Loucy (cell line): Measurements from ENCODE around the gene AKAP6.

Experiments used
- H2AFZ ChIP-seq: fragments of 200-600 bp; sonication (generic); 2 replicates; pipeline ENCODE4 v1.6.0; 2016; ENCODE audit warnings: antibody characterized with exemption, mild to moderate bottlenecking, low read length, moderate library complexity
- H3F3A ChIP-seq: fragments of 200-600 bp; 2 replicates; pipeline ENCODE4 v1.6.0; 2016; ENCODE audit warnings: antibody characterized with exemption, low read depth, mild to moderate bottlenecking
- H3K27me3 ChIP-seq: fragments of 200-600 bp; sonication (generic); 2 replicates; pipeline ENCODE4 v1.6.1; 2014; ENCODE audit warnings: low read length, mild to moderate bottlenecking; ENCODE audit not compliant: insufficient read depth, poor library complexity, severe bottlenecking
- H3K36me3 ChIP-seq: fragments of 200-600 bp; sonication (generic); 2 replicates; pipeline ENCODE4 v1.6.1; 2016; ENCODE audit warnings: low read length; ENCODE audit not compliant: insufficient read depth
- H3K4me1 ChIP-seq: fragments of 200-600 bp; sonication (generic); 2 replicates; pipeline ENCODE4 v1.5.1; 2014; ENCODE audit warnings: low read length, mild to moderate bottlenecking; ENCODE audit not compliant: insufficient read depth, poor library complexity, severe bottlenecking
- H3K4me2 ChIP-seq: fragments of 200-600 bp; sonication (generic); 2 replicates; pipeline ENCODE4 v1.6.0; 2014; ENCODE audit warnings: antibody characterized with exemption, low read length, low read depth, mild to moderate bottlenecking; ENCODE audit not compliant: poor library complexity, severe bottlenecking
- H3K4me3 ChIP-seq: fragments of 200-600 bp; sonication (generic); 2 replicates; pipeline ENCODE4 v1.5.1; 2014; ENCODE audit warnings: low read length, mild to moderate bottlenecking, mixed read lengths; ENCODE audit not compliant: poor library complexity, severe bottlenecking
- H3K79me2 ChIP-seq: fragments of 200-600 bp; sonication (generic); 2 replicates; pipeline ENCODE4 v1.6.1; 2014; ENCODE audit warnings: low read length; ENCODE audit not compliant: insufficient read depth
- H3K9ac ChIP-seq: fragments of 200-600 bp; sonication (generic); 2 replicates; pipeline ENCODE4 v1.6.0; 2014; ENCODE audit warnings: mild to moderate bottlenecking, low read depth, low read length, moderate library complexity; ENCODE audit not compliant: poor library complexity, severe bottlenecking
- H3K9me2 ChIP-seq: fragments of 200-600 bp; sonication (generic); replicated peaks from 2 replicates; pipeline ENCODE4 v1.6.1; 2016; ENCODE audit warnings: low read depth, low read length, mixed read lengths
- H3K9me3 ChIP-seq: fragments of 200-600 bp; sonication (generic); 2 replicates; pipeline ENCODE4 v1.6.1; 2014; ENCODE audit warnings: mild to moderate bottlenecking, antibody characterized with exemption, low read length, low read depth; ENCODE audit not compliant: insufficient read depth
- H4K20me1 ChIP-seq: fragments of 200-600 bp; sonication (generic); 2 replicates; pipeline ENCODE4 v1.6.0; 2014; ENCODE audit warnings: antibody characterized with exemption, low read length, mild to moderate bottlenecking; ENCODE audit not compliant: insufficient read depth, poor library complexity, severe bottlenecking
- EZH2phosphoT487 ChIP-seq: fragments of 200-600 bp; IDR thresholded peaks from 2 replicates; pipeline ENCODE4 v1.6.1; 2018; ENCODE audit warnings: antibody characterized with exemption, mild to moderate bottlenecking, moderate library complexity, borderline replicate concordance
- TF ChIP-seq, protein P1 (sequence below): fragments of 200-600 bp; sonication (generic); conservative IDR thresholded peaks from 2 replicates; pipeline ENCODE4 v1.5.1; 2014; ENCODE audit warnings: mild to moderate bottlenecking, antibody characterized with exemption, low read length

Gene AKAP6

DNA sequence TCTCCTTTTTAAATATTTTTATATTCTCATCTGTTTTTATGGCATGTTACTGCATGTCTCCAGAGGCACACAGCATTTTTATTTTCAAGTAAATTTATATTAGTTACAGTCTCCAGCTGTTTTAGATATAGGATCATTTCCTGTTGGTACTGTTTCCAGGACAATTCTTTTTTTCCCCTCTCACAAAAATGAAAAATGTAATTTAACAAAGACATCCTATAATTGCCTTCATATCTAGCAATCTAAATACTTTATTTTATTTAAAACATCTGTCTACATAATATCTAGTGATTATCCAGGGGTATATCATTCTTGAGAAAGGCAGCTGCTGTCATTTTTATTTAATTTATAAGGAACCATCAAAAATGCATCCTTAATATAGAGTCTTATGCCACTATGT is 337.2 kb downstream of the AKAP6 start:
- Histone ChIP-seq H3K9me3 (no peaks in the 10 kb centered on the region), H3F3A (no peaks in the 10 kb centered on the region), H4K20me1 (no peaks in the 10 kb centered on the region), H3K4me3 (no peak overlapping the region), H3K36me3 (no peaks in the 10 kb centered on the region), H3K9me2 (no peaks in the 10 kb centered on the region), H3K4me2 (no peak overlapping the region), H3K79me2 (no peaks in the 10 kb centered on the region), H3K27me3 (no peaks in the 10 kb centered on the region), H3K4me1 (no peaks in the 10 kb centered on the region), H2AFZ (no peak overlapping the region), H3K9ac (no peak overlapping the region)
- no peak for TF ChIP-seq EZH2phosphoT487
- TF ChIP-seq, protein P1, sequence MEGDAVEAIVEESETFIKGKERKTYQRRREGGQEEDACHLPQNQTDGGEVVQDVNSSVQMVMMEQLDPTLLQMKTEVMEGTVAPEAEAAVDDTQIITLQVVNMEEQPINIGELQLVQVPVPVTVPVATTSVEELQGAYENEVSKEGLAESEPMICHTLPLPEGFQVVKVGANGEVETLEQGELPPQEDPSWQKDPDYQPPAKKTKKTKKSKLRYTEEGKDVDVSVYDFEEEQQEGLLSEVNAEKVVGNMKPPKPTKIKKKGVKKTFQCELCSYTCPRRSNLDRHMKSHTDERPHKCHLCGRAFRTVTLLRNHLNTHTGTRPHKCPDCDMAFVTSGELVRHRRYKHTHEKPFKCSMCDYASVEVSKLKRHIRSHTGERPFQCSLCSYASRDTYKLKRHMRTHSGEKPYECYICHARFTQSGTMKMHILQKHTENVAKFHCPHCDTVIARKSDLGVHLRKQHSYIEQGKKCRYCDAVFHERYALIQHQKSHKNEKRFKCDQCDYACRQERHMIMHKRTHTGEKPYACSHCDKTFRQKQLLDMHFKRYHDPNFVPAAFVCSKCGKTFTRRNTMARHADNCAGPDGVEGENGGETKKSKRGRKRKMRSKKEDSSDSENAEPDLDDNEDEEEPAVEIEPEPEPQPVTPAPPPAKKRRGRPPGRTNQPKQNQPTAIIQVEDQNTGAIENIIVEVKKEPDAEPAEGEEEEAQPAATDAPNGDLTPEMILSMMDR = no peak

- Histone ChIP-seq H3K79me2 (no peaks in the 10 kb centered on the region), H3K4me3 (no peak overlapping the region)
These were observed 338.2 kb downstream of the AKAP6 start for GRCh38 chr14:32667287-32667686.

DNA sequence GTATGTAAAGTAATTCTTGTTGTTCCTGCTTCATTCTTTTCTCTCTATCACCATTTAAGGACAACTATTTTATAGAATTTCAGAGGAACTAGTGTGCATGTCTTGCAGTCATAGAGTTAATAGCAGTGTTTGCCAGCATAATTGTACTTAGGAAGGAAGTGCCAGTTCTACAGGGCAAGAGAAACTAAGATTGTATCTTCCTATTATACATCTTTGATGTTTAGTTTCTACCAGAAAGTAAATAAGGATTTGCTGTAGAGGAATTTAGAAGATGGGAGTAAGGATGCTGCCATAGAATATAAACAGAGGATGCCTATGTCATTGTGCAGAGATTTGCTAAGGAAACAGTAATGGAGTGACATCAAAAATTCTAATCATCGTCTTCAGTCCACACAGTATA is 338.7 kb downstream of the AKAP6 start:
- no peaks in the 10 kb centered on the region for H3K27me3 ChIP-seq
- no peaks in the 10 kb centered on the region for H3K9me2 ChIP-seq
- H3K4me1 ChIP-seq = no peaks in the 10 kb centered on the region
- H2AFZ ChIP-seq = no peak overlapping the region
- no peak overlapping the region for H3K4me2 ChIP-seq
- no peaks in the 10 kb centered on the region for H3K9me3 ChIP-seq
- H3K79me2 ChIP-seq = no peaks in the 10 kb centered on the region
- no peak overlapping the region for H3K4me3 ChIP-seq
- no peaks in the 10 kb centered on the region for H3F3A ChIP-seq
- H3K9ac ChIP-seq = no peak overlapping the region
- H3K36me3 ChIP-seq = no peaks in the 10 kb centered on the region
- H4K20me1 ChIP-seq = no peaks in the 10 kb centered on the region
- TF ChIP-seq, protein P1 = no peak
- TF ChIP-seq EZH2phosphoT487 = no peak

More at GRCh38 chr14:32667287-32667686, 338.2 kb downstream of the AKAP6 start:
- TF ChIP-seq, protein P1 = no peak
- TF ChIP-seq EZH2phosphoT487 = no peak
- no peaks in the 10 kb centered on the region for H3K27me3 ChIP-seq
- H3K36me3 ChIP-seq = no peaks in the 10 kb centered on the region
- no peak overlapping the region for H3K4me2 ChIP-seq
- H3K9ac ChIP-seq = no peak overlapping the region
- H3K4me1 ChIP-seq = no peaks in the 10 kb centered on the region
- no peaks in the 10 kb centered on the region for H3K9me3 ChIP-seq
- H4K20me1 ChIP-seq = no peaks in the 10 kb centered on the region
- H3F3A ChIP-seq = no peaks in the 10 kb centered on the region
- no peaks in the 10 kb centered on the region for H3K9me2 ChIP-seq
- H2AFZ ChIP-seq = no peak overlapping the region
